ENCODE results near the gene CARHSP1. TPM values are rescaled to one million over a fixed set of nuclear protein-coding genes. Genes with fewer than 3 reads are reported as not detected.
A peak's percentile ranks its signal among the peaks of the same experiment; 100 is the strongest.

The CARHSP1 gene
- total and polyA plus RNA-seq, 4 experiments from 2014 or later, result 33.2 to 57.2 (median 41.3) TPM

DNA sequence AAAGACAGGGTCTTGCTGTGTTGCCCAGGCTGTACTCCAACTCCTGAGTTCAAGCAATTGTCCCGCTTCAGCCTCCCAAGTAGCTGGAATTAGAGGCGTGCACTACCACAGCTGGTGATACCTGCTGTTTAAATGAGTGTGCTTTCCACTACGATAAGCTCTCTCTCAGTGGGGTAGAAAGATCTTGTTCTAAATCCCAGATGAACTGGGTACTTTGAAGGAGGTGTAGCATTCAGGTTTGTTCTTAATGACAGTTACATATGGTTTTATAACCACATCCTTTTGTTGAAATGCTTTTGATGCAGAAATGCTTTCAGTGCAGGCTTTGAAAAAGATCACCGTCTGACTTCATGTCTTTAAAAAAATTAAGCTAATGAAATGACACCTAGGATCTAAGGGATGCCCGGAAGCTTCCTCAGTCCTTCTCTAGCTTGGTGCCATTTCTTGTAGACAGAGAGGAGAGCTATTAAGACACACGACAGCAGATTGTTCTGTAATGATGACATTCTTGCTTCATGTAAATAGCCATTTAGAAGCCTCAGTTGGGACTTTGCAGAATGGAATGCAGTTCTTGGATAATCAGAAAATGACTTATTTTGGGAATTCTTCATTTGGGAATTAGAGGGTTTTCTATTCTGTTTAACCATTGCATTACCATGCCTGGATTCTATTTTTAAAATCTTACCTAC, 51.7 kb downstream of the CARHSP1 start:
- peaks cover 11 to 35% (median 24%) of the 10 kb centered on the region in 4 donors for H3K4me1 Mint-ChIP-seq
- Histone ChIP-seq H3K36me3 (ENCODE audit: insufficient read depth, low read length) (peaks cover 55% of the 10 kb centered on the region), H3K27me3 (ENCODE audit: insufficient read depth, low read length) (no peaks in the 10 kb centered on the region), H3K4me3 (ENCODE audit: low read length in 2 of 2) (no peak overlapping the region), H3K4me1 (ENCODE audit: insufficient read depth, low read length) (peaks cover 13% of the 10 kb centered on the region), H3K9me3 (ENCODE audit: control insufficient read depth in 1 of 2, low read length in 2 of 2) (no peaks in the 10 kb centered on the region), H3K27ac (ENCODE audit: low read depth, low read length) (no peak overlapping the region)
- no peaks in the 10 kb centered on the region for H3K9me3 Mint-ChIP-seq
- no peaks in the 10 kb centered on the region for H3K27me3 Mint-ChIP-seq
- H3K36me3 Mint-ChIP-seq, result peaks cover 45 to 75% of the 10 kb centered on the region in 2 donors
- intact Hi-C loops (cut with micrococcal nuclease), result loop anchor here (5.0 kb wide), 1 partner anchor 50 kb away; the partner anchor contains the start of gene CARHSP1
- CTCF ChIA-PET (ENCODE audit: partially characterized antibody), result interaction anchor here (0.8 to 2.8 kb wide), 5 partner anchors 37 to 192 kb away, joined by 3 to 14 read pairs (median 4); partner anchors contain the start of genes CARHSP1 and LITAFD
- DNase-seq, result peak in 4 of 5 donors; percentile 29 to 47 (median 36)
- H3K27ac Mint-ChIP-seq, result peak overlapping the region in 6 of 7 donors; percentile 13 to 84 (median 60)
- H3K4me3 Mint-ChIP-seq, result peak overlapping the region in 1 of 8 donors; percentile 27
- POLR2A ChIA-PET (ENCODE audit: partially characterized antibody), result interaction anchor here (0.5 to 1.7 kb wide), 2 partner anchors 35 to 51 kb away, joined by 3 to 10 read pairs; partner anchors contain the start of gene CARHSP1

DNA sequence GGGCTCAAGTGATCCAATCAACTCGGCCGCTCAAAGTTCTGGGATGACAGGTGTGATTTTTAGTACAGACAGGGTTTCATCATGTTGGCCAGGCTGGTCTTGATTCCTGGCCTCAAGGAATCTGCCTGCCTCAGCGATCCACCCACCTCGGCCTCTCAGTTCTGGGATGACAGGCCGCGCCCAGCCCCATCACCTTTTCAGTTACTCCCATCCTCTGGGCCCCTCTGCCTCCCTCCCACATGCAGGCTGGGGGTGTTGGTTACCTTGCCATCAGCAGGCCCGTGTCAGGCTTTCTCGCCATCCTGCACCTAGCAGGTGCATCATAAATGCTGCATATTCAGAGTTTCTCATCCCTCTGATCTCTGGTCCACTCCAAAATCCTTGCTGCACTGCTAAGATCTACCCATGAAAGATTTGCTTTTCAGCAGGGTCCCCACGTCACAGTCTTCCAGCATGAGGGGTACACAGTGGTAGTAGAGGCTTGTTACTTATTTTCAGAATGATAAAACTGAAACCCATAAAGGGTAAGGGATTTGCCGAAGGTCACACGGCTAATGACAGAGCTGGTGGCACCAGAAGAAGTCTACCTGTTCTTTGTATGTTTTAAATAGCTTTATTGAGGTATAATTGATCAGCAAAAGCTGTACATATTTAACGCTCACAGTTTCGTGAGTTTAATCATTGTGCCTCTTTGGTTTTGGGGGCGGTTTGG, 54.6 kb downstream of the CARHSP1 start:
- peaks cover 71% of the 10 kb centered on the region for H3K36me3 ChIP-seq (ENCODE audit: insufficient read depth, low read length)
- no peak overlapping the region for H3K27ac ChIP-seq (ENCODE audit: low read depth, low read length)
- peaks cover 13% of the 10 kb centered on the region for H3K4me1 ChIP-seq (ENCODE audit: insufficient read depth, low read length)
- Mint-ChIP-seq H3K27ac (peak overlapping the region in 4 of 7 donors; percentile 19 to 77 (median 55)), H3K4me3 (no peak overlapping the region), H3K9me3 (no peaks in the 10 kb centered on the region), H3K27me3 (no peaks in the 10 kb centered on the region), H3K4me1 (peaks cover 11 to 30% (median 22%) of the 10 kb centered on the region in 4 donors), H3K36me3 (peaks cover 51 to 76% of the 10 kb centered on the region in 2 donors)
- ChIA-PET POLR2A (ENCODE audit: partially characterized antibody) (interaction anchor here (0.8 kb wide), 1 partner anchor 17 kb away, joined by 5 read pairs; the partner anchor contains the start of genes PMM2 and TMEM186), CTCF (ENCODE audit: partially characterized antibody) (no interaction called here)
- H3K4me3 ChIP-seq (ENCODE audit: low read length in 2 of 2), result no peak overlapping the region
- no peak for DNase-seq
- intact Hi-C loops (cut with micrococcal nuclease), result no loop called here
- H3K9me3 ChIP-seq (ENCODE audit: control insufficient read depth in 1 of 2, low read length in 2 of 2), result no peaks in the 10 kb centered on the region
- no peaks in the 10 kb centered on the region for H3K27me3 ChIP-seq (ENCODE audit: insufficient read depth, low read length)

DNA sequence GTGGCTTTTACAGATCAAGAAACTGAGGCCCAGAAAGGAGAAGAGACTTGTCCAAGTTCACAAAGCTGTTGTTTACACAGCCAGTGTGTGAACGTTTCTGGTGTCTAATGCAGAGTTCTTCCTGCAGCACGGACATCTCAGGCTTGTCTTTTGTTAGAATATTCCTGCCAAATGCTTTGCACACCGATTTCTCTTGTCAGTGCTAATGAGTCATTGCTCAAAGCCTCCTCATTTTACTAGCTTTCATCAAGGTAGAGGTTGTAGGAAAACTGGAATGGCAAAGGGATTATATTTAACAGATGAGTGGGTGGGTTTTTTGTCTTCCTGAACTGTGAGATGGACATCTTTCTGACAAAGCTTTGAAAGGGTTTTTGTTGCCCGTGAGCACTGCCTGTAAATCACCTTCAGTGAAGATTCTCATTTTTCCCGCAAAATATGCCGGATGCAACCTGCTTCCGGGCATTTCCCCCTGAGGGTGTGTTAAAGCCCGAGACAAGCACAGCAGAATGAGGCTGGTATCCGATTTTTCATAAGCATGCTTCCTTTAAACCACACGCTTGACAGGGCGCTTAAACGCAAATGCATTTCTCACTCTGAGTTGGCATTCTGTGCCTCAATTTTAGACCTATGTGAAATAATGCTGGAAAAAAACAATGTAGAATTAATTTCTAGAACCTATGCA, 56.5 kb downstream of the CARHSP1 start:
- H3K36me3 ChIP-seq (ENCODE audit: insufficient read depth, low read length), result peaks cover 79% of the 10 kb centered on the region
- Mint-ChIP-seq H3K36me3 (peaks cover 56 to 78% of the 10 kb centered on the region in 2 donors), H3K4me1 (peaks cover 9 to 25% (median 19%) of the 10 kb centered on the region in 4 donors), H3K27ac (no peak overlapping the region), H3K4me3 (no peak overlapping the region), H3K27me3 (no peaks in the 10 kb centered on the region), H3K9me3 (no peaks in the 10 kb centered on the region)
- ChIA-PET CTCF (ENCODE audit: partially characterized antibody) (no interaction called here), POLR2A (ENCODE audit: partially characterized antibody) (no interaction called here)
- intact Hi-C loops (cut with micrococcal nuclease), result no loop called here
- no peaks in the 10 kb centered on the region for H3K27me3 ChIP-seq (ENCODE audit: insufficient read depth, low read length)
- H3K27ac ChIP-seq (ENCODE audit: low read depth, low read length), result no peak overlapping the region
- peaks cover 10% of the 10 kb centered on the region for H3K4me1 ChIP-seq (ENCODE audit: insufficient read depth, low read length)
- H3K9me3 ChIP-seq (ENCODE audit: control insufficient read depth in 1 of 2, low read length in 2 of 2), result no peaks in the 10 kb centered on the region
- DNase-seq, result no peak
- H3K4me3 ChIP-seq (ENCODE audit: low read length in 2 of 2), result no peak overlapping the region

DNA sequence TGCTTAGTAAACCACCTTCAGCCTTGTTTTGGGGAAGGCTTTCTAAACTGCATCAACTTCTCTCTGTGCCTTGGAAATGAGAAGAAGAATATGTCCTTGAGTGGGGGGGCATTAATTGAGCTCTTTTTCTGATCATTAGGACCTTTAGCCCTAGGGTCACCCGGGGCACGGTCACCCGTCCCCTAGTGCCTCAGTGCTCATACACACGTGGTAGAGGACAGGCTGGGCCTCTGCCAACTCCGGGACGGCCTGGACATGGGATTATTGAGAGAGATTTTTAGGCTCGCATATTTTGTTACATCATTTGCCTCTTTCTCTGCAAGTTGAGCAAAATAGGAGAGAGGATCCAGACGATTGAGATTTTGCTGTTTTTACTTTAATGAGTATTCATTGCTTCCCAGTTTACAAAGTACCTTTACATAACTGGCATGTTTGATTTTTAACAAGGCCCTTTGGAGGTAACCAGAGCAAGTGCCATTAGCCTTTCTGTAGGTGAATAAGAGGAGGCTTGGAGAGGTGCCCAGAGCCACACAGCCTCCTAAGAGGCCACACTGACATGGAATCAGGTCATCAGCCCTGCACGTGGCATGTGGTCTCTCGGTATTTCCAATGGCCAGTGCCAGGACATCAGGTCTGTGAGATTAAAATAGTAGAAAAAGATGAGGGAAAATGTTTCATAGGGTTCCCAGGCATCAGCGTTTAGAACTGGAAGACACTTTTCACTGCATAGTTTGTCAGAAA, 60.0 kb downstream of the CARHSP1 start:
- no peaks in the 10 kb centered on the region for H3K9me3 Mint-ChIP-seq
- Histone ChIP-seq H3K9me3 (ENCODE audit: control insufficient read depth in 1 of 2, low read length in 2 of 2) (no peaks in the 10 kb centered on the region), H3K27me3 (ENCODE audit: insufficient read depth, low read length) (no peaks in the 10 kb centered on the region), H3K4me1 (ENCODE audit: insufficient read depth, low read length) (no peaks in the 10 kb centered on the region), H3K4me3 (ENCODE audit: low read length in 2 of 2) (no peak overlapping the region), H3K27ac (ENCODE audit: low read depth, low read length) (no peak overlapping the region), H3K36me3 (ENCODE audit: insufficient read depth, low read length) (peaks cover 79% of the 10 kb centered on the region)
- CTCF ChIA-PET (ENCODE audit: partially characterized antibody), result no interaction called here
- H3K4me3 Mint-ChIP-seq, result no peak overlapping the region
- H3K27ac Mint-ChIP-seq, result peak overlapping the region in 1 of 7 donors; percentile 12
- no peak for DNase-seq
- no peaks in the 10 kb centered on the region for H3K27me3 Mint-ChIP-seq
- H3K4me1 Mint-ChIP-seq, result peaks cover 0 to 6% (median 3%) of the 10 kb centered on the region in 4 donors
- POLR2A ChIA-PET (ENCODE audit: partially characterized antibody), result no interaction called here
- intact Hi-C loops (cut with micrococcal nuclease), result no loop called here
- peaks cover 48 to 78% of the 10 kb centered on the region in 2 donors for H3K36me3 Mint-ChIP-seq

DNA sequence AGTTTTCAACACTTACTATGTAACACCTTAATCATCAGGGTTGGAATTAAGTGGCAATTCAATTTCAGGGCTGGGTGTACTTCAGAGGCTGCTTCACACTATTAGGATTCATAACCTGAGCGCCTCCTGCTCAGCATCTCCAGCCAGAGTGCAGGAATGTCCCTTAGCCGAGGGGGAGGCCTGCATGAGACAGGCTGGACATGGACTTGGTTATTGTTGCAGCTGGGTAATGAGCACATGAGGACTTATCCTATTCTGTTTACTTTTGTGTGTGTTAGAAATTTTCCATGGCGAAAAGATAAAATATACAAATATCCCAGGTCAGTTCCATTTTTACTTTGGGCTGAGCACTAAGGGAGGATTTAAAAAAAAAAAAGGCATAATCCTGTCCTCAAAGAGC, 60.8 kb downstream of the CARHSP1 start:
- H3K36me3 ChIP-seq (ENCODE audit: insufficient read depth, low read length), result peaks cover 76% of the 10 kb centered on the region
- no peak overlapping the region for H3K27ac ChIP-seq (ENCODE audit: low read depth, low read length)
- Mint-ChIP-seq H3K4me1 (peaks cover 2 to 9% (median 7%) of the 10 kb centered on the region in 4 donors), H3K4me3 (no peak overlapping the region), H3K36me3 (peaks cover 47 to 77% of the 10 kb centered on the region in 2 donors), H3K27me3 (no peaks in the 10 kb centered on the region), H3K9me3 (no peaks in the 10 kb centered on the region), H3K27ac (peak overlapping the region in 1 of 7 donors; percentile 65)
- H3K9me3 ChIP-seq (ENCODE audit: control insufficient read depth in 1 of 2, low read length in 2 of 2), result no peaks in the 10 kb centered on the region
- no peak overlapping the region for H3K4me3 ChIP-seq (ENCODE audit: low read length in 2 of 2)
- H3K27me3 ChIP-seq (ENCODE audit: insufficient read depth, low read length), result no peaks in the 10 kb centered on the region
- POLR2A ChIA-PET (ENCODE audit: partially characterized antibody), result no interaction called here
- intact Hi-C loops (cut with micrococcal nuclease), result no loop called here
- no peak for DNase-seq
- CTCF ChIA-PET (ENCODE audit: partially characterized antibody), result no interaction called here
- H3K4me1 ChIP-seq (ENCODE audit: insufficient read depth, low read length), result no peaks in the 10 kb centered on the region

DNA sequence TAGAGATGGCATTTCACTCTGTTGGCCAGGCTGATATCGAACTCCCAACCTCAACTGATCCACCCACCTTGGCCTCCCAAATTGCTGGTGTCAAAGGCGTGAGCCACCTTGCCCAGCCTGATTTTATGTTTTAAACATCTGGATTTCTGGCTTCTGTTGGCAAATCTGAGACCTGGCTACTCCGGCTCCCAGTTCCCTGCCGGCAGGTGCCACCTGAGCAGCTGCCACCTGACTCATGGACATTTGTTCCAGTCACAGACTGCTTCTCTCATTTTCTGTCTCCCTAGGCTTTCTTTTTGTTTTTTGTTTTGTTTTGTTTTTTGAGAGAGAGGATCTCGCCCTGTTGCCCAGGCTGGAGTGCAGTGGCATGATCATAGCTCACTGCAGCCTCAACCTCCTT, 61.6 kb downstream of the CARHSP1 start:
- Mint-ChIP-seq H3K36me3 (peaks cover 45 to 76% of the 10 kb centered on the region in 2 donors), H3K4me1 (peaks cover 2 to 9% (median 8%) of the 10 kb centered on the region in 4 donors), H3K9me3 (no peaks in the 10 kb centered on the region), H3K4me3 (no peak overlapping the region), H3K27ac (peak overlapping the region in 1 of 7 donors; percentile 68), H3K27me3 (no peaks in the 10 kb centered on the region)
- peaks cover 75% of the 10 kb centered on the region for H3K36me3 ChIP-seq (ENCODE audit: insufficient read depth, low read length)
- no peaks in the 10 kb centered on the region for H3K4me1 ChIP-seq (ENCODE audit: insufficient read depth, low read length)
- no peak overlapping the region for H3K27ac ChIP-seq (ENCODE audit: low read depth, low read length)
- intact Hi-C loops (cut with micrococcal nuclease), result no loop called here
- DNase-seq, result no peak
- ChIA-PET POLR2A (ENCODE audit: partially characterized antibody) (interaction anchor here (1.3 kb wide), 1 partner anchor 10 kb away, joined by 3 read pairs; the partner anchor contains the start of genes PMM2 and TMEM186), CTCF (ENCODE audit: partially characterized antibody) (no interaction called here)
- H3K4me3 ChIP-seq (ENCODE audit: low read length in 2 of 2), result no peak overlapping the region
- no peaks in the 10 kb centered on the region for H3K9me3 ChIP-seq (ENCODE audit: control insufficient read depth in 1 of 2, low read length in 2 of 2)
- no peaks in the 10 kb centered on the region for H3K27me3 ChIP-seq (ENCODE audit: insufficient read depth, low read length)
